ENCODE data around the gene STXBP6. TPM values are rescaled to one million over a fixed set of nuclear protein-coding genes. Genes with fewer than 3 reads are reported as not detected.

STXBP6 gene
- total and polyA plus RNA-seq, 2 of the 13 experiments (the other 11 are each of a cell fraction or from before 2014, with no cell fraction given): 35.3 to 42.8 TPM

DNA sequence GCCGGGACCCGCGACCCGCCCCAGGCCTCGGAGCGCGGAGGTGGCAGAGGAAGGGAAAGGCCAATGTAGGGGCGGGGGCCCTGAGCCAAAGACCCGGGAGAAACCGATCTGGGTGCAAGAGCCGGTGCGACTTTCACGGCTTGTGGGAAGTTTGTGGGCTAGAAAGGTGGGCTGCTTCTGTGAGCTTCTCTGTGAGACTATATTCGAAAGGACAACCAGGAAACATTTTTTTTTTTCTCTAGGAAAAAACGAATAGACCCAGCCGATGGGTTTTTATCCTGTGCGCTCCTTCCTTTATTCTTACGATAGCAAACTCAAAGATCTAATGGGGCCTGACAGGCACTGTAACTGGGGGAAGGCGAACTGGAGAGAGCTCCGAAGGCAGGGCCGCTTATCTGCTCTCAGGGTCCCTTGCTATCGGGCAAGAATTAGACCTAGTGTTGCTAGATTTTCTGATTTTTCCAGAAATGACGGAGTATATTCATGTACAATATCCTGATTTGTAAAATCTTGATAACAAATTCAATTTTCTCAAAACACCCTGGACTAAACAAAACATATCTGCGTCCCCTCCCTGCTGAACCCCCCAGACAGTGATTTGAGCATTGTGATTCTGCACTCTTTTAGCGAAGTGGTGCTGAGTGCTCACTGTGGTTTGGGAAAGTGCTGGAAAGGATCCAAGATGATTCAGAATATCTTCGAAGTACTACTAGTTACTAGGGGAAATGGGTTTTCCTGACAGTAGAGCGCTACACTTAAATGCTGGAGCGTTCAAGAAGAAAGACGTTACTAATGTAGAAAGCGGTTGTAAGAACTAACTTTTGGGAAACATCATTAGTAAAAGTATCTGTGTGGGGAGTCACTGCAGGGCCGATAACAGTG is 563 bp upstream of the STXBP6 start (continued):
- TF ChIP-seq HOXD1 (CRISPR knock-in tag; IDR thresholded peaks at IDR 0.05): 0 out of 2 replicates have a peak, but pooled peaks have one; percentile 30
- no peak for TF ChIP-seq MAX (IDR thresholded peaks at IDR 0.05)
- TF ChIP-seq, protein P1, sequence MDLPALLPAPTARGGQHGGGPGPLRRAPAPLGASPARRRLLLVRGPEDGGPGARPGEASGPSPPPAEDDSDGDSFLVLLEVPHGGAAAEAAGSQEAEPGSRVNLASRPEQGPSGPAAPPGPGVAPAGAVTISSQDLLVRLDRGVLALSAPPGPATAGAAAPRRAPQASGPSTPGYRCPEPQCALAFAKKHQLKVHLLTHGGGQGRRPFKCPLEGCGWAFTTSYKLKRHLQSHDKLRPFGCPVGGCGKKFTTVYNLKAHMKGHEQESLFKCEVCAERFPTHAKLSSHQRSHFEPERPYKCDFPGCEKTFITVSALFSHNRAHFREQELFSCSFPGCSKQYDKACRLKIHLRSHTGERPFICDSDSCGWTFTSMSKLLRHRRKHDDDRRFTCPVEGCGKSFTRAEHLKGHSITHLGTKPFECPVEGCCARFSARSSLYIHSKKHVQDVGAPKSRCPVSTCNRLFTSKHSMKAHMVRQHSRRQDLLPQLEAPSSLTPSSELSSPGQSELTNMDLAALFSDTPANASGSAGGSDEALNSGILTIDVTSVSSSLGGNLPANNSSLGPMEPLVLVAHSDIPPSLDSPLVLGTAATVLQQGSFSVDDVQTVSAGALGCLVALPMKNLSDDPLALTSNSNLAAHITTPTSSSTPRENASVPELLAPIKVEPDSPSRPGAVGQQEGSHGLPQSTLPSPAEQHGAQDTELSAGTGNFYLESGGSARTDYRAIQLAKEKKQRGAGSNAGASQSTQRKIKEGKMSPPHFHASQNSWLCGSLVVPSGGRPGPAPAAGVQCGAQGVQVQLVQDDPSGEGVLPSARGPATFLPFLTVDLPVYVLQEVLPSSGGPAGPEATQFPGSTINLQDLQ (CRISPR knock-in tag; IDR thresholded peaks at IDR 0.05): no peak
- no peak for TF ChIP-seq ZNF841 (CRISPR knock-in tag; IDR thresholded peaks at IDR 0.05; ENCODE audit: borderline replicate concordance)
- no peak for TF ChIP-seq RERE (CRISPR knock-in tag; IDR thresholded peaks at IDR 0.05; ENCODE audit: low read depth)
- TF ChIP-seq, protein P2, sequence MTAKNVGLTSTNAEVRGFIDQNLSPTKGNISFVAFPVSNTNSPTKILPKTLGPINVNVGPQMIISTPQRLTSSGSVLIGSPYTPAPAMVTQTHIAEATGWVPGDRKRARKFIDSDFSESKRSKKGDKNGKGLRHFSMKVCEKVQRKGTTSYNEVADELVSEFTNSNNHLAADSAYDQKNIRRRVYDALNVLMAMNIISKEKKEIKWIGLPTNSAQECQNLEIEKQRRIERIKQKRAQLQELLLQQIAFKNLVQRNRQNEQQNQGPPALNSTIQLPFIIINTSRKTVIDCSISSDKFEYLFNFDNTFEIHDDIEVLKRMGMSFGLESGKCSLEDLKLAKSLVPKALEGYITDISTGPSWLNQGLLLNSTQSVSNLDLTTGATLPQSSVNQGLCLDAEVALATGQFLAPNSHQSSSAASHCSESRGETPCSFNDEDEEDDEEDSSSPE (CRISPR knock-in tag; IDR thresholded peaks at IDR 0.05): no peak
- TF ChIP-seq RFX3 (CRISPR knock-in tag; IDR thresholded peaks at IDR 0.05): no peak
- TF ChIP-seq THAP11 (CRISPR knock-in tag; IDR thresholded peaks at IDR 0.05): no peak
- TF ChIP-seq MIXL1 (CRISPR knock-in tag; IDR thresholded peaks at IDR 0.05): no peak; the same call in 1 of the 2 replicates
- TF ChIP-seq, protein P3, sequence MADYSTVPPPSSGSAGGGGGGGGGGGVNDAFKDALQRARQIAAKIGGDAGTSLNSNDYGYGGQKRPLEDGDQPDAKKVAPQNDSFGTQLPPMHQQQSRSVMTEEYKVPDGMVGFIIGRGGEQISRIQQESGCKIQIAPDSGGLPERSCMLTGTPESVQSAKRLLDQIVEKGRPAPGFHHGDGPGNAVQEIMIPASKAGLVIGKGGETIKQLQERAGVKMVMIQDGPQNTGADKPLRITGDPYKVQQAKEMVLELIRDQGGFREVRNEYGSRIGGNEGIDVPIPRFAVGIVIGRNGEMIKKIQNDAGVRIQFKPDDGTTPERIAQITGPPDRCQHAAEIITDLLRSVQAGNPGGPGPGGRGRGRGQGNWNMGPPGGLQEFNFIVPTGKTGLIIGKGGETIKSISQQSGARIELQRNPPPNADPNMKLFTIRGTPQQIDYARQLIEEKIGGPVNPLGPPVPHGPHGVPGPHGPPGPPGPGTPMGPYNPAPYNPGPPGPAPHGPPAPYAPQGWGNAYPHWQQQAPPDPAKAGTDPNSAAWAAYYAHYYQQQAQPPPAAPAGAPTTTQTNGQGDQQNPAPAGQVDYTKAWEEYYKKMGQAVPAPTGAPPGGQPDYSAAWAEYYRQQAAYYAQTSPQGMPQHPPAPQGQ (CRISPR knock-in tag; IDR thresholded peaks at IDR 0.05; ENCODE audit: borderline replicate concordance): no peak
- TF ChIP-seq ZNF335 (CRISPR knock-in tag; IDR thresholded peaks at IDR 0.05): no peak
- no peak for TF ChIP-seq FOXJ3 (CRISPR knock-in tag; IDR thresholded peaks at IDR 0.05; ENCODE audit: borderline replicate concordance)
- TF ChIP-seq ZNF629 (CRISPR knock-in tag; conservative IDR thresholded peaks at IDR 0.05): no peak; the same call in 1 of the 2 replicates
- 0 out of 2 replicates have a peak, but pooled peaks have one; percentile 12 for TF ChIP-seq YEATS2 (CRISPR knock-in tag; IDR thresholded peaks at IDR 0.05; ENCODE audit: borderline replicate concordance)
- no peak for TF ChIP-seq ZBTB1 (CRISPR knock-in tag; IDR thresholded peaks at IDR 0.05; ENCODE audit: borderline replicate concordance)

Measured in HepG2 (cell line).